ENCODE measurements around the gene NLRP14. TPM values are rescaled to one million over a fixed set of nuclear protein-coding genes. Genes with fewer than 3 reads are reported as not detected.

Gene NLRP14
- polyA plus RNA-seq, 4 donors, result 0.69 to 0.98 (median 0.81) TPM

- no peak for DNase-seq (ENCODE audit: low read depth in 4 of 4, low spot score in 3 of 4)
These were observed 26.3 kb downstream of the NLRP14 start for GRCh38 chr11:7046474-7047175.

DNA sequence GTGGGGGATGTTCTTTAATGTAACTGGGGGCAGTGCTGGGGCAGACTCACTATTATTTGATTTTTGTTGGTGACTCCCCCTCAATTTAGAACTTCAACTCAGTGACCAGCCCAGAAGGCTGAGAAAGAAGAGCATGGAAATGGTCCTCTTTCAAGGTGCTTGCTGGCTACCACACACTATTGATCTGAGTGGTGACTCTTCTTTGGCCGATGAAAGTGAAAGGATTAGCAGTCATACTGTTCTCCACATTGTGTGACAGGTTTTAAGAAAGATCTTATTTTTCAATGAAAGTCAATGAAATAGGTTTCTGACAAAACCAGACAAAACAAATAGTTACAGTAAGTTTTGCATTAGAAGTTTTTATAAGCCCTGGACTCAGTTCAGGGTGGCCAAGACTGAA, 29.9 kb downstream of the NLRP14 start:
- DNase-seq (ENCODE audit: low read depth in 4 of 4, low spot score in 3 of 4), result no peak

GRCh38 chr11:7056828-7057513, 36.7 kb downstream of the NLRP14 start:
- DNase-seq (ENCODE audit: low read depth in 4 of 4, low spot score in 3 of 4), result no peak

DNA sequence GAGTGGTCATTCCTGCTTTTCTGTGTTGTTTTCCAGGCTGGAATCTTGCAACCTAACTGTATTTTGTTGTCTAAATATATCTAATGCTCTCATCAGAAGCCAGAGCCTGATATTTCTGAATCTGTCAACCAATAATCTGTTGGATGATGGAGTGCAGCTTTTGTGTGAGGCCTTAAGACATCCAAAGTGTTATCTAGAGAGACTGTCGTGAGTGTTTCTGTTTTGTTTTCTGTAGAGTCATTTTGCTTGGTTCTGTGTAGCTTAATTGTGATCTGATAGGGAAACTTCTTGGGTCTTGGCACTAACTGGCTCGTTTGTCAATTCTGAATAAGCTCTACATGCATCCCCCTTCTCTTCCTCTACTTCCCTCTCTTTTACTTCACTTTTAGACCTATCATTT, 37.4 kb downstream of the NLRP14 start:
- no peak for DNase-seq (ENCODE audit: low read depth in 4 of 4, low spot score in 3 of 4)

- no peak for DNase-seq (ENCODE audit: low read depth in 4 of 4, low spot score in 3 of 4)
These were observed 40.6 kb downstream of the NLRP14 start for GRCh38 chr11:7060868-7061267.

DNA sequence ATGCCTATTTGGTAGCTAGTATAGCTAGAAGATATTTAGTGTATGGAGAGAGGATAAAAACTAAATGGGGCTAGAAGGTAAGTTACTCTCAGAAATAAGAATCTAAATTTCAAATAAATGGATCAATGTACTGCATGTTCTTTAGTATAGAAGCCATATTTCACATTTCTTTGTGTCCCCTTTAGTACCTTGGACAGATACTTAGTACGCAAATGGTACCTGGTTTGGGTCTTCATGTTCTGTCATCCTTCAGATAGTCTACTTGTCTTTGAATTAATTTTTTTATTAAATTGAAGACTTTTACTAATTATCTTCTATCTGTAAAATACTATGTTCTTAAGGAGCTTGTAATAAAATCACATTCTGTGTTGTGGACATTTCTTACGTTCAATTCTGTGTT, 42.3 kb downstream of the NLRP14 start:
- no peak for DNase-seq (ENCODE audit: low read depth in 4 of 4, low spot score in 3 of 4)

DNA sequence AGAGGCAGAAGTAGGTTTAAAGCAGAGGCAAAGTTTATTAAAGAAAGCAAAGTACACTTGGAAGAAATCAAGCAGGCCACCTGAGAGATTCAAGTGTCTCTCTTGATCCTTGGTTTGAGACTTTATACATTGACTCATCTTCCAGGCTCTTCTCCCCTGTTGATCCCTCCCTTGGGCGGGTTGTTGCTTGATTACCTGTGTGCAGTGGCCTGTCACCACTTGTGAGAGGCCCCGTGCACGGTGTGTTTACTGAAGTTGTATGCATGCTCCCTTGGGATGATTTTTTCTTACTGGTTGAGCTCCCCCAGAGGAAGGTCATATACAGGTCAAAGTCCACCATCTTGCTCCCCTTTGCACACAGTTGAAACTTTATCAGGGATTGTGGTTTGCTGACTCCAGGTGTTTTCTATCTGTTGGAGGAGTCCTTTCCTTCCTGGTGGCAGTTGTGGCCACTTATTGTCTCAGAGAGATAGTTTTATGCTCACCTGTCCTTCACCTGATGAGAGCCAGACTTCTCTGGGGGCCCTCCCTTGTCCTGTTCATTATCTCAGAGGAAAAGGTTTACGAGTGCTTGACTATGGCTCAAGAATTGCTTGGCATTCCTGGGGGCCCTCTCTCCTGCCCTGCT, 52.2 kb downstream of the NLRP14 start:
- no peak for DNase-seq (ENCODE audit: low read depth in 4 of 4, low spot score in 3 of 4)

DNA sequence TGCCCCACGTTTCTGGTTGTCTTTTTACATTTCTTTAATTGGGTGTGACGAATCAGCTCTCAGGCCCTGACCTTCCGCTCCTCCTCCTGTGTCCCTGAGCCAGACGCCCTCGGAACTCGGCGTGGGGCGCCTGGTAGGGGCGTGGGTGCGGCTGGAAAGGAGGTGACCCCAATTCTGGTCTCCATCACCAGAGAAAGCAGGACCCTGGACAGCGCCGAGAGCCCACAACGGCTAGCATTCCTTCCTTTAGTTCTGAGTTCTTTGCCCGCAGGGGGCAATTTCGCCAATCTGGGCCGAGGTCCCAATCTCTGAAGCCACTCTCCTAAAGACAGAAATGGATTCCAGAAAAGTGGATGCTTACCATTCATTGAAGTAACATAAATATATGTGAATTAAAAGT, 56.8 kb downstream of the NLRP14 start:
- no peak for DNase-seq (ENCODE audit: low read depth in 4 of 4, low spot score in 3 of 4)

DNA sequence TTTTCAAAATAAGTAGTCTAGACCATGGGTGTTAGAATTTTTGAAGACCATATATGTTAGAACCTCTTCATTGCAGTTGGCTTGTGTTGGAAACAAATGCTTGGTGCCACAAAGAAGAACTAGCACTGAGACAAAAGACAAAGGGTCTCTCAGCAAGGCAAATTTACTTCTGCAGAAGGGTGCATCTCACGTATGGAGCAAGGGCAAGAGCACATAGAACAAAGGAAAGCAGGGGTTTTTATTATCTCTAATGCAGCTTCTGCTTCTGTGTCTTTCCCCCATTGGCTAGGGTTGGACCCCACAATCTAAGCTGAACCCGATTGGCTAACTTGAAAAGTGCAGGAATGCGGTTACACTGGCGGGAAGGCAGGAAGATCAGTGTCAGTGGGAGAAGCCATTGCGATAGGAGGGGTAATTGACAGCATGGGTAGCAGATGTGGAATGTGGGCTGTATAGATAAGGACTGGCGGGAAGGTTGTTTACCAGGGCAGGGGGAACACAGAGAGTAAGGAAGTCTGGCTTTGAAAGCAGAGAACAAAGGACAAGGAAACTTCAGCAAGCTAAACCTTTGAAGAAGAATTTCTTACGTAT, 59.4 kb downstream of the NLRP14 start:
- no peak for DNase-seq (ENCODE audit: low read depth in 4 of 4, low spot score in 3 of 4)

- no peak for DNase-seq (ENCODE audit: low read depth in 4 of 4, low spot score in 3 of 4)
These were observed 60.6 kb downstream of the NLRP14 start for GRCh38 chr11:7080900-7081299.

GRCh38 chr11:7081441-7081840, 61.2 kb downstream of the NLRP14 start:
- no peak for DNase-seq (ENCODE audit: low read depth in 4 of 4, low spot score in 3 of 4)

- DNase-seq (ENCODE audit: low read depth in 4 of 4, low spot score in 3 of 4), result no peak
These were observed 68.6 kb downstream of the NLRP14 start, which contains the start of gene RBMXL2 for GRCh38 chr11:7088921-7089320. Gene RBMXL2 (plus strand): TSS chr11:7088998. CDS start chr11:7089121, 123 bp downstream.

GRCh38 chr11:7089328-7090251, 69.3 kb downstream of the NLRP14 start:
- DNase-seq (ENCODE audit: low read depth in 4 of 4, low spot score in 3 of 4), result no peak

DNA sequence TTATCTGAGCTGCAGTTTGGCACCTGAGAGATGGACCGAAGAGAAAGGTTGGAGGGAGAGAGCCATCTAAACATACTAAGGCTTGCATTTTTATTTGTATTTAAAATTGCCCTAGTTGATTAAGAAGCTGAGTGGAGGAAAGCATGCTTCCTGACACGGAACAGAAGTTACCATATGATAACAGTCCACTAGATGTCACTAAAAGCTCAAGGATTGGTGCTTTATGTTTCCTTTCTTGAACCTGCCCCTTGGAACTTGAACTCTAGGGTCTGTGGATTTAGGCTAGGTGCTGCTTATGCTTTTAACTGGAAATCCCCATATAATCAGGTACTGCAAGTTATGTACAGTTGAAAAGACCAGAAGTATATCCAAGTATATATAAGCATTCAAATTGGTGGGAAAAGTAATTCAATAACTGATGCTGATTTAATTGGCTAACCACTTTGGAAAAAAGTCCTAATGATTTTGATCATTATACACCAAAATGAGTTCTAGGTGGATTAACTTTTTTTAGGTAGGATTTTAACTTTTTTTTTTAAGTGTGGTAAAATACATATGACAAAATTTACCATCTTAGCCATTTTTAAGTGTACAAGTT, 78.1 kb downstream of the NLRP14 start:
- DNase-seq (ENCODE audit: low read depth in 4 of 4, low spot score in 3 of 4), result peak in 3 of 4 donors; percentile 10 to 37 (median 30)

- no peak for DNase-seq (ENCODE audit: low read depth in 4 of 4, low spot score in 3 of 4)
These were observed 95.5 kb downstream of the NLRP14 start for GRCh38 chr11:7115780-7116179.

GRCh38 chr11:7116370-7116769, 96.1 kb downstream of the NLRP14 start:
- no peak for DNase-seq (ENCODE audit: low read depth in 4 of 4, low spot score in 3 of 4)

All from right renal pelvis (tissue), 4 donors.